GM11168 (cell line): ENCODE results near the gene CUL9.

Experiments used
- in situ Hi-C: fragments of 300-500 bp; cut with MboI; formaldehyde crosslinking; loops from one replicate; pipeline ENCODE4 v1.12.0; 2022; ENCODE audit warnings: low sequenced_read_pairs; ENCODE audit not compliant: unreplicated experiment

CUL9 gene

DNA sequence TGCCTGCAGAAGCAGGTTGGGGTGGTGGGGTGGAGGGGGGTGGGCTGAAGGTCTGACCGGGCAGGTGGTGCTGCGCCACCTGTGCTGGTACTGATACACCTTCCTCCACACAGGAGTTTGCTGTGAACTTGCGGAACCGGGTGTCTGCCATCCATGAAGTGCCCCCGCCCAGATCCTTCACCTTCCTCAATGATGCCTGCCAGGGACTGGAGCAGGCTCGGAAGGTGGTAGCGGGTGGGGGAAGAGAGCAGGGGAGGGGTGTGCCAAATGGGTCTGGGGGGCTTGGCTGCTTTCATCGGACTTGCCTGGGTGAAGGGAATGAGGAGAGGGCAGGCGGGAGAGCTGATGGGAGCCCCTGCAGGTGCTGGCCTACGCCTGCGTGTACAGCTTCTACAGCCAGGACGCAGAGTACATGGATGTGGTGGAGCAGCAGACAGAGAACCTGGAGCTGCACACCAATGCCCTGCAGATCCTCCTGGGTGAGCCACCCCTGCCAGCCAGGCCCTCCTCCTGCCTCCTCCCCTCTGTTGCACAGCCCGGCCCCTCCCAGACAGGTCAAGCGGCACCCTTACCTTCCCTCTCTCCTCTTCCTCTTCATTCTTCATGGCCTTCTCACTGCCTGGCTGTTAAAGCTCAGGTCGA is 40.5 kb downstream of the CUL9 start:
- in situ Hi-C loops: no loop called here

DNA sequence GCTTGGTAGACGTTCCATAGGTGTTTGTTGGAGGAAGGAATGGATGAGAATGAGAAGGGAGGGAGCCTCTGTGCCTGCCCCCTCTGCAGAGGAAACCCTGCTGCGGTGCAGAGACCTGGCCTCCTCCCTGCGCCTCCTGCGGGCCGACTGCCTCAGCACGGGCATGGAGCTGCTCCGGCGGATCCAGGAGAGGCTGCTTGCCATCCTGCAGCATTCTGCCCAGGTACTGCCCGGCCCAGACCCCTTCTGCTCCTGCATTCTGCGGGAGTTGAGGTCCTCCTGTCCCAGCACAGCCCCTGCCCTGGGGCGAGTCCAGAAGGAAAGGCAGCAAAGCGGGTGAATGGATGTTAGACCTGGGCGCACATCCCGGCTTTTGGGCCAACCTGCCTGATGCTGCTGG is 41.2 kb downstream of the CUL9 start:
- in situ Hi-C loops: no loop called here

DNA sequence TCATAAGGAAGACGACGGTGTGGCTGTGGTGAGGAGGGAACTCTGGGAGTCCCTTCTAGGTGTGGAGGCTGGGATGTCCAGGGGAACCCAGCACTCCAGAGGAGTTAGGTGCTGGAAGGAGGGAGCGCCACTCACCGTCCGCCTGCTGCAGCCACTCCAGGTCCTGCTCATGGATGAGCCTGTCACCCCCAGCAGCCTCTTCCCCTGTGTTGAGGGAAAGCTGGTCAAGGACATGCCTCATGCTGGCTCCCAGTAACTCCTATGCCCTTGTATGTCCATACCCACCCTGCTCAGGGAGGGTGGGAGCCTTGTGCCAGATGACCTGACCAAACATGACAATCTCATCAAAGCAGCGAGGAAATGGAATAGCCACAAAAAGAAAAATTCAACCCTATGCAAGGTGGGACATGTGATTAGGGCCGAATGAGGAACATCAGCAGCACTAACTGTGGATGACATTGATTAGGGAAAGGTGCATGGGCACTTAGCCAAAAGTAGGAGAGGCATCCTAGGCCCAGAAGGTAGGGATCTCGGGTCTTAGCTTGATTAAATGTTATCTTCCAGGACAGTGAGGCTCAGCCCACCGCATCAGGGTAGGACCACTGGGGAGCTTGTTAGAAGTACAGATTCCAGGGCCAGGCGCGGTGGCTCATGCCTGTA is 44.3 kb downstream of the CUL9 start:
- in situ Hi-C loops: no loop called here

DNA sequence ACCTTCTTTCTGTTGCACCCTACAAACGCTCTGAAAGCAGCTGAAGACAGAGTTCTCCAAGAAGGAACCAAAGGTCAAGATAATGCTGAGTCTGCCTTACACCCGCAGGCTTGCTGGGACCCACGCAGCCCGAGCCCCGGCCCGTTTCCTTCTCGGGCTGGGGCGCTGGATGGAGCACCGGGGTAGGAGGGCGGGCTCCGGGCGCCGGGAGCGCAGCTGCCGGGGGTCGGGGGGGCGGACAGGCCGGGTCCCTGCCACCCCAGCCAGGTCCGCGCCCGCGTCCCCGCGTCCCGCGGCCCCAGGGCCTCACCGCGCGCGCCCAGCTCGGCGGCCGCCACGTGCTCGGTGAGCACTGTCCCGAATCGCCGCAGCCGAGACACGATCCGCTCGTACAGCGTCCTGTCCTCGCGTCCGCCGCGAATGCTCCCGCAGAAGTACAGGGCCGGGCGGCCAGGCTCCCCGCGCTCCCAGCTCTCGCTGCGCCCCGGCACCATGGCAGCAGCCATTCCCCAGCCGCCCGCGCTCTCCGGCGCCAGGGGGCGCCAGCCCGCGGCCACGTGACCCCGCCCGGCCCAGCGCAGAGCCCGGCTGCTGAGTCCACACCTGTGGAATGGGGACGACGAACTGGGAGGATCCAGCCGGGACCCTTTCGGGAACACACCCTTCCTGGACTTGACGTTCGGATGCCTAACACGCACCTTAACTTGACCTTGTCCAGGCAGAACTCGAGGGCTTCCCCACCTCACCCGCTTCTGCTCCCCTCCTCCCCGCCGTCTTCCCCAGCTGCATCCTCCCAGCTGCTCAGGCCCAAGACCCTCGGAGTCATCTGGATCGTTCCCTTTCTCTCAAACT is 47.2 kb downstream of the CUL9 start, which contains the start of gene DNPH1:
Gene DNPH1, minus strand, starts transcription at position 531 of the 852 bp plus-strand sequence. Its CDS starts 25 bp downstream, at position 506.
- in situ Hi-C loops: no loop called here

DNA sequence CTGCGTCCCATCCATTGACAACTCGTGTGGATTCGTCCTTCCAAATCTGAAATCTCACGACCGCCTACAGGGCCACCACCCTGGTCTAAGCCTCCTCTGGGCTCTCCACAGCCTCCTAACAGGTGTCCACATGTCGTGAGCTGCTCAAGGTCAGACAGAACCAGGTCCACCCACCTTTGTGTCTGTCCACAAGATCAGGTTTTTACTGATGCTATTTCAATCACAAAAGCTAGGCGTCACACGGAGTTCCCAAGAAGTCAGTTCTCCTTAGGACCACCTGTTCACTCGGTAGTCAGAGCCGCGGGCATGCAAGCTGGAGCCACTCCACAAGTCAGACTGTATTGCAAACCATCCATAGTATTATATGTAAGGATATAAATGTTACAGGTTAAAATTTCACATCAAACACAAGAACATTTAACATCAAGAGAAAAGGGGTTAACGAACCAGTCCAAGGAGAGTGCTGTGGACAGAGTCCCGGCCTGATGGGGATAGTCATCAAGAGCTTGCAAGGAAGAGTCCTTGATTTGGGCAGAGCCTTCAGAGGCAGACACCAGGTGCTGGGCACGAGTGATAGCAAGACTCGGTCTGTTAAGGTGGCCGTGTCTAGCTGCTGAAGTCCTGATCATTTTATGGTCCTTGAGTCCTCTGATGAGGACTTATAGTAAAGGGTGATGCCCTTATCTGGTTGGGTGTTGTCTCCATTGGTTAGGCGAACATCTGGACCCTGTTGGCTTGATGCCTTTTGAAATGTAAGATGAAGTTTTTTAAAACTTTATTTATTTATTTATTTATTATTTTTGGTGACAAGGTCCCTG is 48.0 kb downstream of the CUL9 start:
- in situ Hi-C loops: no loop called here

DNA sequence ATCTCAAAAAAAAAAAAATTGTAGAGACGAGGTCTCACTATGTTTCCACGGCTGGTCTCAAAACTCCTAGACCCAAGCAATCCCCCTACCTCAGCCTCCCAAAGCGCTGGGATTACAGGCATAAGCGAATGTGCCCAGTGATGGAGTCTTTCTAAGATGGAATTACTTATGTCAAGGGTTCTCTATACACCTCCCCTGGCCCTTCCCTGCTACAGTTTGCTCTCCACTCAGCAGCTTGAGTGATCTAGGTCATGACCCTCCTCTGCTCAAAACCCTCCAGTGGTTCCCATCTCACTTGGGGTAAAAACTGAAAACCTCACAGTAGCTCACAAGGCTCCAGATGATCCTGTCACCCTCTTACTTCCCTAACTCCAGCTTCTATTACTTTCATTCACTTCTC is 49.1 kb downstream of the CUL9 start:
- in situ Hi-C loops: no loop called here

DNA sequence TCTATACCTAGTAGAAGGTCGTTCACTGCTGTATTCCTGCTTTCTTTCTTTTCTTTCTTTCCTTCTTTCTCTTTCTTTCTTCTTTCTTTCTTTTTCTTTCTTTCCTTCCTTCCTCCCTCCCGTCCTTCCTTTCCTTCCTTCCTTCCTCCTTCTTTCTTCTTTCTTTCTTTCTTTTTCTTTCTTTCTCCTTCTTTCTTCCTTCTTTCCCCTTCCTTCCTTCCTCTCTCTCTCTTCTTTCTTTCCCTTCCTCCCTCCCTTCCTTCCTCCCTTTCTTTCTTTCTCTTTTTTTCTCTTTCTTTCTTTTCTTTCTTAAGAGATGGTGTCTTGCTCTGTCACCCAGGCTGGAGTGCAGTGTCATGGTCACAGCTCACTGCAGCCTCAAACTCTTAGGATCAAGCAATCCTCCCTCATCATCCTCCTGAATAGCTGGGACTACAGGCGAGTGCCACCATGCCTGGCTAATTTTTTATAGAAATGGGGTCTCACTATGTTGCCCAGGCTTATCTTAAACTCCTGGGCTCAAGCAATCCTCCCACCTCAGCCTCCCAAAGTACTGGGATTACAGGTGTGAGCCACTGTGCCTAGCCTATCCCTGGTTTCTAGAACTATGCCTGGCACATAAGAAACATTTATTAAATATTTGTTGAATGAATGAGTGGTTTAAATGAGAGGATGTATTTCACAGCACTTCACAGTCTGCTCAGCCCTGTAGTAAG is 49.9 kb downstream of the CUL9 start:
- in situ Hi-C loops: no loop called here

DNA sequence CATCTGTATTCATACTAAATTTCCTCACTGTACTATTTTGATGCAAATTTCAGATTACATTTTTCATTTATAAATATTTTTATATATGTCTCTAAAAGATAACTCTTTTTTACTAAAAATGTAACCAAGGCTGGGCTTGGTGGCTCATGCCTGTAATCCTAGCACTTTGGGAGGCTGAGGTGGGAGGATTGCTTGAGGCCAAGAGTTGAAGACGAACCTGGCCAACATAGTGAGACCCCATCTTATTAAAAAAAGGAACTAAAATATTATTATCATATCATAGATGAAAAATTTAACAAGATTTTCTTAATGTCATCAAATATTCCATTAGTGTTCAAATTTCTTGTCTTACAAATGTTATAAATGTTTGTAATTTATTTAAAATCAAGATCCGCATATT is 53.8 kb downstream of the CUL9 start:
- in situ Hi-C loops: no loop called here

DNA sequence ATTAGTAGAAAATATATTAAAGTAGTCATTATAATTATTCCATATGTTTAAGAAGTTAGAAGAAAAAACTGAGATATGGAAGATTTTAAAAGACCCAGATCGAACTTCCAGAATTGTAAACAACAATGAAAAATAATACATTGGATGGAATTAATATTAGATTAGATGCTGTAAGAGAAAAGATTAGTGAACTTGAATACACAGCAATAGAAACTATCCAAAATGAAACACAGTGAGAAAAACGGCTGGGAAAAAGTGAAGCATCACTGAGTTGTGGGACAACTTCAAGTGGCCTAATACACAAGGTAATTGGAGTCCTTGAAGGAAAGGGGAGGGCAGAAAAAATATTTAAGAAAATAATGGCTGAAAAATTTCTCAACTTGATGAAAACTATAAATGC is 57.1 kb downstream of the CUL9 start:
- in situ Hi-C loops: no loop called here

DNA sequence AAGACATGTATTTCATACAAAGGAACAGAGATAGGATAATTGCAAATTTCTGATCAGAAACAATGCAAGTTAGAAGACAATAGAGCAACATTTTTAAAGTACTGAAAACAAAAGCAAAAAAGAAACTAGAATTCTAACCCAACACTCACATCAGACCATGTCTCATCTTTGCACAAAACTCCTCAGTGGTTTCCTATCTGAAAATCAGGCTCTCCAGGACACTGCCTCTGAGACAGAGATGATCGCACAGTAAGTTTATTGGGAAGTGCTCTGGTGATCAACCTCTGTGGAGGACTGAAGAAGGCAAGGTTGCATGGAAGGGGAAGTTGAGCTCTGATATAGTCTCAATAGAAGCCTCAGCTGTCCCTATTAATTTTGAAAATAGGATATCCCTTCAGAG is 59.0 kb downstream of the CUL9 start:
- in situ Hi-C loops: no loop called here

DNA sequence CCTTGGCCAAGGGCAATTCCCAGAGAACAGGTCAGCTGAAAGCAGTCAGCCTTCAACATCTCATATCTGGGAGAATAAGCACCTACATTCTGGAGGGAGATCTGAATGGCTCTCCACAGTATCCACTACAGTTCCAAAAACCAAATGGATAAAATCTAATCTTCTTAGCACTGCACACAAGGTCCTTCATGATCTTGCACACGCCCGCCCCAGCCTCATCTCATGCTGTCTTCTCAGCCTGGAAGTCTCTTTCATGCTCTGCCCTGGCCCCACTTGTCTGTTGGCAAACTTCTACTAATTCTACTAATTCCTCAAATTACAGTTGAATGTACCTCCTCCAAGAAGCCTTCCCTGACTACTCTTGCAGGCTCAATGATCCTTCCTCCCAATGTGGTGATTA is 59.5 kb downstream of the CUL9 start:
- in situ Hi-C loops: no loop called here

DNA sequence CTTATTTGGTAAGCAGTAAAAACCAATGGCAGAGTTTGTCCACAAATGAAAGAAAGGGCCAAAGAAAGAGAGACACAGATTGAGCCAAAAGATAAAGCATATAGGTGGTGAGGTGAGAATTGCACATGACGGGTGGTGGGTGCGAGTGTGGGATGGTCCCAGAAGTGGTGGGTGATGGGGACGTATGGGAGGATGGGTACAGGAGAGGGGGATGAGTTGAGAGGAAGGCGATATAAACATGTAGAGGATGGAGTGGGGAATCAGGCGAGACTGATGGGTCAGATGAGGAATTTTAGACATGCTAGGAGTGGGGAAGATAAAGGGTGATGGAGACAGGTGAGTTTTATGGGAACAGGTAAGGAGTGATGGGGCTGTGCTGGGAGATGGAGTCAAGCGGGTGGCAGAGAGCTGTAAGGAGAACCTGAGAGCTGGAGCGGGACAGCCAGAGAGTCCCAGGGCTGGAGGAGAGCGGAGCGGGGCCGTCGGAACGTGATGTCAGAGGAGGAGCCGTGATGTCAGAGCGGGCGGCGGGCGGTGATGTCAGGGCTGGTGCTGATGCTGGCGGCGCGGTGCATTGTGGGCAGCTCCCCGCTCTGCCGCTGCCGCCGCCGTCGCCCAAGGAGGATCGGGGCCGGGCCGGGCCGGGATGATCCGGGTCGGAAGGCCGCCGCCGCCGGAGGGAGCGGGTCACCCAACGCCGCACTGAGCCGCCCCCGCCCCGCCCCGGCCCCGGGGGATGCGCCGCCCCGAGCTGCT is 61.1 kb downstream of the CUL9 start, which contains the start of gene TTBK1:
Gene TTBK1, plus strand, starts transcription at position 574 of the 756 bp plus-strand sequence. CDS start 3,180 bp downstream, outside the sequence.
- in situ Hi-C loops: no loop called here

DNA sequence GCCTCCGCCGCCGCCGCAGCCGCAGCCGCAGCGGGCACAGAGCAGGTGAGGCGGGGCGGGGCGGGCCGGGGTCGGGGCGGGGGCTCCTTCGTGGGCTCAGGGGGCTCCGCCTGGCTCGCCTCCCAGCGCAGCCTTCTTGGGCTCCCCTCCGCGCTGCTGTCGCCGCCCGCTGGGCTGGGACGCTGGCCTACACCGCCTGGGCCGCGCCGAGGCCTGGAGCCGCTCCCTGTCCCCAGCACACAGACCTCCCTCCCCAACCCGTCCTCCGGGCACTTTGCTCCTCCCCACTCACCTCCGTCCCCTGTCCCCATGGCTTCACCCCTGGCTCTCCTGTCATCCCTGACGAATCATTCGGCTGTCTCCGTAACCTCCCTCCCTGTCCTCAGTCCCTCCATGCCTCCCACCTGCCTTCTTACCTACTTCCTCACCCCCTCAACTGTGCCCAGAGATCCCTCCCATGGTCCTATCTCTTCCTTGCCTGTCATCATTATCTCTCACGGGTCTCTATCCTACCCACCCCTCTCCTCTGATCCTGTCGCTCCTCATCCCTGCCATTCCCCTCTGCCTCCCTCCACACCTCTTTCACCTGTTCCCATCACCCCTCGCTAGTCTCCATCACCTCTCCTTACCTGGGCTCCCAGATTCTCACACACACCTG is 61.8 kb downstream of the CUL9 start:
- in situ Hi-C loops: no loop called here

DNA sequence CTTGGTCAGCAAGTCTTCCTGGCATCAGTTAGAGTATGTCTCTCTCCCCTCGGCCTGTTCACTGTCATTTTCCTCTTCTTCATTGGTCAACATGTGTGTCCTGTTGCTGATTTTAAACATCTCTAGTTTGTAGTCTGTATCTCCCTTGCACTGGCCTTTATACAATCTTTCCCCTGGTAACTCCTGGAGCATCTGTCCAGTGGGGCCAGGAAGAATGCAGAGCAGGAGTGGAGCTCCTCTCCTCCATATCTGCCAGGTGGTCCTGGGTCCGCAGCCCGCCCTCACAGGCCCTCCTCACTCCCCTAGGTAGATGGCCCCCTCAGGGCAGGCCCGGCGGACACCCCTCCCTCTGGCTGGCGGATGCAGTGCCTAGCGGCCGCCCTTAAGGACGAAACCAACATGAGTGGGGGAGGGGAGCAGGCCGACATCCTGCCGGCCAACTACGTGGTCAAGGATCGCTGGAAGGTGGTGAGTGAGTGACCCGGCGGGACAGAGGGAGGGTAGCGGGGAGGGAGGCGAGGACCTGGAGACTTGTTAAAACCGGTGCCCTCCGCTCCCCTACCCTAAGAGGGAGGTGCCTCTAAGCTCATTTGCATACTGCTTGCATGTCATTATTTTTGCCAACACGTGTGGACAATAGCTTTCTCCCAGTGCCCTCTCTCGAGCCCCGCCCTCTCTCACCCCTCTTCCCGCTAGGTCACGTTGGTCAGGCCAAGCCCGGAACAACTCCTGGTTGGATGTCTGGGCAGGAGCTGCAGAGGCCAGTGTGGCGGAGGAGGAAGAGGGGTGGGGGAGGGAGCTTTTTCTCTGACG is 64.5 kb downstream of the CUL9 start:
- in situ Hi-C loops: no loop called here

DNA sequence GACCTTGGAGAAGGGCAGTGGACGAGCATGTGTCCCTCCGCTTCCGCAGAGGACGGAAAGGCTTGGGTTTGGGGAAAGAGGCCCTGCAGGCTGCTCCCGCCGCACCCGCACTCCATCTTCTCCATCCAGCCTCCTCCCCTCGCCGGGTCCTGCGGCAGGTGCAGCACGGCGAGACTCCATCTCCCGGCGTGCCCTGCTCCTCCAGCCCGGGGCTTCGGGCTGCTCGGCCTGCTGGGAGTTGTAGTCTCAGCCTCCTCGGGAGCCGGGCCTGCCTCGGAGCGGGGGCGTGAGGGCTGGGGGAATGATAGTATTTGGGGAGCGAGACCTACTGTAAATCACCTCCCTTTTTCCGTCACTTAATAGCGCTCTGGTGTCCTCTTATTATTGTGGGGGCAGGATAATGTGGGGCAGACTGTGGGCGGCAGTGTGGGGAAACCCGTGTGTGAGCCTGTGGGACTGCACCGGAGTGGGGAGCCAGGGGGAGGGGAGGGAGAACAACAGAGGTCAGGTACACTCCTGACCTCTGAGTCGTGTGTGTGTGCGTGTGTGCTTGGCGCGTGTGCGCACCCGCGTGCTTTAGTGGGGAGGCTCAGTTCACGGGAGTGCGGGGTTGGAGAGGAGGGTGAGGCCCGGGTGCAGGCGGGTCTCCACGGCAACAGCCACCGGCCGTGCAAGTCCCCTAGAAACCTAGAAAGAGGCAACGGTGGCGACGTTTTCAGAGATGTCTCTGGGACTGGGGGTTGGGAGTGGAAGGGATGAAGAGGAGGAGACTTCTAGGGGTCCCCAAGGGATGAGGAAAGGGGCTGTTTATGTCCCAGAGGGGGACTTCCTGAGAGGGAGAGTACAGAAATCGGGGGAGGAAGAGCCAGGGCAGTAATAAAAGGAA is 65.4 kb downstream of the CUL9 start:
- in situ Hi-C loops: no loop called here

DNA sequence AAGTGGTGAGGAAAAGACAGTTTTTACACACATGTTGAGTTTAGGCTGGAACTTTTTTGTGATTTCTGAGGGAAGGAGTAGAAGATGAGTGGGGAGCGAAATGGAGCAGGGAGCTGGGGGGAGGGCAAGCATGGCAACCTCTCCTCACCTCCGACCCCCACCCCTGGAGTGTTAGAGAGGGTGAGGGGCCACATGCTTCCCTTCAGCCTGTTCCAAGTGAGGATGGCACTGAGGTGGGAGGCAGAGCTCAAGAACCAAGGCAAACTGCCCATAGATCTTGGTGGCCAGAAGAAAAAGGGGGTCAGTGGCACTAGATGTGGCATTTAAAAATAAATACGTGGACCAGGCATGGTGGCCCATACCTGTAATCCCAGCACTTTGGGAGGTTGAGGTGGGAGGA is 66.1 kb downstream of the CUL9 start:
- in situ Hi-C loops: no loop called here

DNA sequence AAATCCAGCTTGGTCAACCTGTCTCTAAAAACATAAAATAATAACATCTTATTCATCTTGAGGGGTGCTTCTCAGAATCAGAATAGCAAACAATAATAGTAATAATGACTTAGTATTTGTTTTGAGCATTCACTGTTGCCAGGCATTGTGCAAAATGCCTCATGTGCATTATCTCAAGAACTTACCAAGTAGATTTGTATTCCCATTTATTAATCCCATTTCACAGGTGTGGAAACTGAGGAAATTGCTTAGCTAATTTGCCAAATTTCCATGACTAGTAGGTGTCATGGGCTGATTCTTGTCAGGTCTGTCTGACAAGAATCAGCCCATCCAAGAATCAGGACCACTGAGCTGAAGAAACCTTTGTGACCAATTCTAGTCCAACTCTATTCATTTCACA is 66.8 kb downstream of the CUL9 start:
- in situ Hi-C loops: no loop called here
